H1 (cell line): Measurements from ENCODE around the gene PFKFB1. TPM values are rescaled to one million over a fixed set of nuclear protein-coding genes. Genes with fewer than 3 reads are reported as not detected.

Experiments
- CTCF ChIA-PET: fragments of 300-600 bp; sonication (Branson Sonifier 250); formaldehyde crosslinking; loops from one replicate; lab custom pipeline; 2021; ENCODE audit not compliant: partially characterized antibody; lab: Charles Lee
- POLR2A ChIA-PET: fragments of 300-600 bp; sonication (Branson Sonifier 250); formaldehyde crosslinking; loops from one replicate; lab custom pipeline; 2021; ENCODE audit warnings: inconsistent platforms; ENCODE audit not compliant: partially characterized antibody; lab: Charles Lee
- DNase-seq, 2 experiments: peaks; one replicate each; pipeline versions ENCODE4 v3.0.0 to v3.0.0-alpha.2; 2010 to 2022; ENCODE audit warnings: low spot score in 2 of 2, low read depth in 1 of 2, mixed read lengths in 1 of 2
- FAIRE-seq: peaks from 2 replicates; lab custom pipeline; 2011; peaks lifted over from hg19 to GRCh38; lab: Jason Lieb, UNC
- H2AFZ ChIP-seq: 2 replicates; pipeline ENCODE4 v1.8.1; 2012; ENCODE audit warnings: low read length, inconsistent platforms
- H2AK5ac ChIP-seq: 2 replicates; pipeline ENCODE4 v1.6.1; 2013; ENCODE audit warnings: low read depth, low read length
- H2BK120ac ChIP-seq: replicated peaks from 2 replicates; pipeline ENCODE3; 2013; ENCODE audit warnings: low read depth, low read length, inconsistent platforms
- H2BK12ac ChIP-seq: 2 replicates; pipeline ENCODE4 v1.6.1; 2013; ENCODE audit warnings: low read depth, low read length
- H2BK15ac ChIP-seq: 2 replicates; pipeline ENCODE4 v1.6.1; 2013; ENCODE audit warnings: low read length
- H2BK20ac ChIP-seq: 2 replicates; pipeline ENCODE4 v1.6.1; 2013; ENCODE audit warnings: low read length
- H2BK5ac ChIP-seq: 2 replicates; pipeline ENCODE4 v1.6.1; 2013; ENCODE audit warnings: low read depth, low read length
- H3K14ac ChIP-seq: 2 replicates; pipeline ENCODE4 v1.6.1; 2013; ENCODE audit warnings: inconsistent platforms; ENCODE audit not compliant: insufficient read length
- H3K18ac ChIP-seq: 2 replicates; pipeline ENCODE4 v1.6.1; 2013; ENCODE audit warnings: low read length; ENCODE audit errors: extremely low read depth
- H3K23ac ChIP-seq: 2 replicates; pipeline ENCODE4 v1.6.1; 2013; ENCODE audit warnings: inconsistent platforms; ENCODE audit not compliant: insufficient read length
- H3K23me2 ChIP-seq: 2 replicates; pipeline ENCODE4 v1.6.1; 2013; ENCODE audit warnings: low read depth, low read length
- H3K27ac ChIP-seq: 2 replicates; pipeline ENCODE4 v1.6.1; 2011; ENCODE audit warnings: low read depth, low read length, inconsistent platforms
- H3K27me3 ChIP-seq, 4 experiments: replicated peaks in 1 of 4; 1 replicate in 1 of 4; 2 replicates in 3 of 4; pipeline versions ENCODE4 v1.6.1 to v1.8.1; 2011 to 2013; ENCODE audit warnings: low read length in 3 of 4, mild to moderate bottlenecking in 3 of 4, inconsistent platforms in 2 of 4, mixed read lengths in 2 of 4, moderate library complexity in 1 of 4; ENCODE audit not compliant: control insufficient read depth in 3 of 4, insufficient read depth in 3 of 4; ENCODE audit errors: extremely low read depth in 1 of 4
- H3K36me3 ChIP-seq, 4 experiments: 2 replicates each; pipeline versions ENCODE4 v1.6.1 to v1.8.1; 2011 to 2013; ENCODE audit warnings: mild to moderate bottlenecking in 4 of 4, low read length in 3 of 4, moderate library complexity in 2 of 4, control low read depth in 1 of 4, inconsistent platforms in 1 of 4; ENCODE audit not compliant: insufficient read depth in 4 of 4, control insufficient read depth in 2 of 4
- H3K4ac ChIP-seq: replicated peaks from 2 replicates; pipeline ENCODE3; 2013; ENCODE audit warnings: low read length, low read depth, mixed read lengths, inconsistent platforms; ENCODE audit not compliant: insufficient read length
- H3K4me1 ChIP-seq, 4 experiments: replicated peaks in 1 of 4; 1 replicate in 1 of 4; 2 replicates in 3 of 4; pipeline versions ENCODE4 v1.6.1 to v1.8.1; 2011 to 2013; ENCODE audit warnings: low read length in 3 of 4, inconsistent platforms in 2 of 4, mixed read lengths in 1 of 4; ENCODE audit not compliant: insufficient read depth in 4 of 4, control insufficient read depth in 3 of 4
- H3K4me2 ChIP-seq, 2 experiments: 2 replicates each; pipeline versions ENCODE4 v1.6.1 to v1.8.1; 2011 to 2013; ENCODE audit warnings: low read depth in 2 of 2, low read length in 2 of 2, control low read depth in 1 of 2, inconsistent platforms in 1 of 2, mild to moderate bottlenecking in 1 of 2; ENCODE audit not compliant: insufficient read depth in 1 of 2
- H3K4me3 ChIP-seq, 4 experiments: fragments of 200-600, 300-600 bp in 1 of 4; sonication (generic), shearing (Covaris generic), sonication (Bioruptor Twin) in 1 of 4; 2 replicates each; pipeline versions ENCODE4 v1.5.1 to v1.8.1; 2011 to 2016; ENCODE audit warnings: low read length in 4 of 4, low read depth in 3 of 4, control low read depth in 2 of 4, inconsistent platforms in 2 of 4, mild to moderate bottlenecking in 2 of 4, mixed read lengths in 1 of 4, moderate library complexity in 1 of 4; ENCODE audit not compliant: insufficient read depth in 2 of 4; ENCODE audit errors: extremely low read depth in 1 of 4
- H3K56ac ChIP-seq: replicated peaks from 2 replicates; pipeline ENCODE3; 2013; ENCODE audit warnings: low read depth, mild to moderate bottlenecking, mixed read lengths, low read length, inconsistent platforms; ENCODE audit not compliant: insufficient read length
- H3K79me1 ChIP-seq: 2 replicates; pipeline ENCODE4 v1.6.1; 2013; ENCODE audit warnings: low read depth, low read length, control low read depth
- H3K79me2 ChIP-seq, 2 experiments: 2 replicates each; pipeline versions ENCODE4 v1.6.1 to v1.8.1; 2012 to 2013; ENCODE audit warnings: low read length in 2 of 2, mild to moderate bottlenecking in 2 of 2, inconsistent platforms in 1 of 2; ENCODE audit not compliant: insufficient read depth in 2 of 2, control insufficient read depth in 1 of 2
- H3K9ac ChIP-seq, 4 experiments: replicated peaks in 1 of 4; 1 replicate in 1 of 4; 2 replicates in 3 of 4; pipeline versions ENCODE4 v1.6.1 to v1.8.1; 2011 to 2013; ENCODE audit warnings: low read depth in 3 of 4, low read length in 3 of 4, control low read depth in 2 of 4, mild to moderate bottlenecking in 2 of 4, moderate library complexity in 2 of 4, inconsistent platforms in 1 of 4; ENCODE audit errors: extremely low read depth in 1 of 4
- H3K9me3 ChIP-seq, 2 experiments: 2 replicates each; pipeline versions ENCODE4 v1.6.1 to v1.8.1; 2012 to 2013; ENCODE audit warnings: mild to moderate bottlenecking in 2 of 2, moderate library complexity in 2 of 2, control low read depth in 1 of 2, inconsistent platforms in 1 of 2, low read depth in 1 of 2, low read length in 1 of 2, mixed read lengths in 1 of 2; ENCODE audit not compliant: insufficient read depth in 2 of 2
- H4K20me1 ChIP-seq, 2 experiments: replicated peaks in 1 of 2; 2 replicates each; pipeline versions ENCODE3 to v1.8.1; 2011 to 2013; ENCODE audit warnings: inconsistent platforms in 2 of 2, low read length in 2 of 2, mild to moderate bottlenecking in 1 of 2; ENCODE audit not compliant: insufficient read depth in 2 of 2, control insufficient read depth in 1 of 2
- H4K5ac ChIP-seq: 2 replicates; pipeline ENCODE4 v1.6.1; 2013; ENCODE audit warnings: low read length, low read depth, mixed read lengths, inconsistent platforms; ENCODE audit not compliant: insufficient read length
- H4K8ac ChIP-seq: 2 replicates; pipeline ENCODE4 v1.8.0; 2013; ENCODE audit warnings: mild to moderate bottlenecking, moderate library complexity, low read length, inconsistent platforms; ENCODE audit not compliant: insufficient read depth; ENCODE audit errors: extremely low read depth
- H4K91ac ChIP-seq: replicated peaks from 2 replicates; pipeline ENCODE3; 2013; ENCODE audit warnings: low read length, mixed read lengths, inconsistent platforms; ENCODE audit not compliant: insufficient read length
- ATF2 ChIP-seq: IDR thresholded peaks from 2 replicates; pipeline ENCODE4 v1.6.1; 2012; ENCODE audit warnings: low read length, inconsistent platforms
- ATF3 ChIP-seq: IDR thresholded peaks from 2 replicates; pipeline ENCODE4 v1.6.1; 2011; ENCODE audit warnings: low read depth, mild to moderate bottlenecking, low read length; ENCODE audit not compliant: insufficient read depth
- GTF2F1 ChIP-seq: IDR thresholded peaks from 2 replicates; pipeline ENCODE4 v1.6.1; 2012; ENCODE audit warnings: low read depth, low read length, improper control_type of control experiment, borderline replicate concordance
- HDAC2 ChIP-seq, 2 experiments: fragments of 300-600 bp in 1 of 2; sonication (generic) in 1 of 2; IDR thresholded peaks; 2 replicates each; pipeline ENCODE4 v1.6.1; 2011 to 2012; ENCODE audit warnings: low read depth in 2 of 2, low read length in 2 of 2, mild to moderate bottlenecking in 2 of 2, moderate library complexity in 2 of 2, borderline replicate concordance in 1 of 2, inconsistent platforms in 1 of 2
- KDM1A ChIP-seq: fragments of 200-600, 300-600 bp; sonication (generic); IDR thresholded peaks from 2 replicates; pipeline ENCODE4 v1.7.1; 2016; ENCODE audit warnings: mild to moderate bottlenecking, low read length, borderline replicate concordance
- RBBP5 ChIP-seq: IDR thresholded peaks from 2 replicates; pipeline ENCODE4 v1.7.1; 2012; ENCODE audit warnings: low read depth, mild to moderate bottlenecking, inconsistent platforms, low read length, moderate library complexity, borderline replicate concordance
- SP1 ChIP-seq: IDR thresholded peaks from 2 replicates; pipeline ENCODE4 v1.6.1; 2011; ENCODE audit warnings: low read depth, low read length
- TAF1 ChIP-seq: IDR thresholded peaks from 2 replicates; pipeline ENCODE4 v1.6.1; 2011; ENCODE audit warnings: mild to moderate bottlenecking, low read depth, low read length
- WGBS, 2 experiments: shearing (Covaris generic) in 1 of 2; methylation state at CpG; one replicate each; pipeline versions ENCODE4 v1.1.6 to v1.1.7; 2013 to 2015; ENCODE audit warnings: low lambda C conversion rate in 2 of 2, mixed read lengths in 2 of 2, inconsistent platforms in 1 of 2, low coverage in 1 of 2, missing lambda C conversion rate in 1 of 2; ENCODE audit not compliant: insufficient replicate concordance in 2 of 2, insufficient coverage in 1 of 2, insufficient read length in 1 of 2; ENCODE audit errors: extremely low coverage in 1 of 2, missing lambda C conversion rate in 1 of 2; 5-methylcytosine and 5-hydroxymethylcytosine counted together
- polyA plus RNA-seq, 7 experiments: library from polyadenylated mRNA; depleted of rRNA in 3 of 7; stranded (reverse) in 5 of 7; unstranded in 2 of 7; fragments of >200 nt in 5 of 7; fragments of 200-250 nt in 2 of 7; gene quantifications; 1 replicate in 5 of 7; 2 replicates in 1 of 7; 4 replicates in 1 of 7; pipeline versions ENCODE4 v1.2.1 to v1.2.3, GENCODE V29; 2011 to 2013; ENCODE audit warnings: missing spikeins in 2 of 7, mixed read lengths in 2 of 7
- total RNA-seq: library from RNA; stranded (reverse); fragmentation: NEBNext Ultra II Directional; extraction: Animal tissue kit (Norgen Biotek cat#: 25700); gene quantifications from 2 replicates; pipeline ENCODE4 v1.2.1, GENCODE V29; 2021

PFKFB1 gene
- total and polyA plus RNA-seq, 2 of the 8 experiments (the other 6 are each of a cell fraction or from before 2014, with no cell fraction given): 0.26 to 0.30 TPM

DNA sequence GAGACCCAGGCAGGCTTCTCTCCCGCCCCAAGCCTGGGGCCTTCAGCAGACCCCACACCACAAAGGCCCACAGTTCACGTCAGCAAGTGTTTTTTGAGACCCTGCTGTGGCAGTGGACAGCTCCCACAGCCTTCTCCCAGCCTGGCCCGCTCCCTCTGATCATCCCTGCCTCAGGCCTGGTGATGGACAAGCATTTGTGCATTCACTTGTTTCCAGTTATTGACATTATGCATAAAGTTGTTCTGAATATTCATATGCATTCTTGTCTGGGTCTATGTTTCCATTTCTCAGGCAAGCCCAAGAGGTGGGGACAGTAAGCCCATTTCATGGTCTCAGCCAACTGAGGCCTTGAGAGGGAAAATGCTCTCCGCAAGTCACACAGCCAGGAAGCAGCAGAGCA is 58.7 kb downstream of the PFKFB1 start:
- no peak overlapping the region for H3K9ac ChIP-seq
- DNase-seq: no peak
- H2BK12ac ChIP-seq: no peak overlapping the region
- no peaks in the 10 kb centered on the region for H3K79me2 ChIP-seq
- no peak overlapping the region for H3K18ac ChIP-seq
- no peak overlapping the region for H4K91ac ChIP-seq
- no peak overlapping the region for H2AK5ac ChIP-seq
- no peak for TF ChIP-seq ATF3
- TF ChIP-seq KDM1A: no peak
- no peak for TF ChIP-seq ATF2
- no peak for TF ChIP-seq HDAC2 (IDR thresholded peaks at IDR 0.05; ENCODE audit: borderline replicate concordance in 1 of 2, low read depth in 2 of 2, low read length in 2 of 2)
- no peak for TF ChIP-seq GTF2F1
- TF ChIP-seq TAF1: no peak
- TF ChIP-seq SP1: no peak
- no peak for TF ChIP-seq RBBP5
- TF ChIP-seq, all 59 proteins: peak for 0
- Histone ChIP-seq H2BK120ac (no peak overlapping the region), H2BK15ac (no peak overlapping the region), H3K79me1 (no peaks in the 10 kb centered on the region), H3K4ac (no peak overlapping the region), H2BK20ac (no peak overlapping the region), H3K27ac (no peak overlapping the region), H3K9me3 (no peaks in the 10 kb centered on the region), H3K4me3 (no peak overlapping the region), H4K8ac (no peak overlapping the region; the same call in 1 of the 2 replicates), H4K20me1 (peaks cover 0 to 6% of the 10 kb centered on the region in 2 experiments), H3K27me3 (no peaks in the 10 kb centered on the region), H2AFZ (no peak overlapping the region), H3K4me1 (no peaks in the 10 kb centered on the region), H3K36me3 (peaks cover 0 to 7% (median 3%) of the 10 kb centered on the region in 4 experiments; a peak in 4 of 8 replicates), H3K14ac (no peak overlapping the region), H3K23ac (no peak overlapping the region), H3K56ac (no peak overlapping the region), H2BK5ac (no peak overlapping the region), H4K5ac (no peak overlapping the region), H3K23me2 (no peaks in the 10 kb centered on the region), H3K4me2 (no peak overlapping the region)
- CTCF ChIA-PET: no interaction called here
- no peak for FAIRE-seq
- POLR2A ChIA-PET: no interaction called here
- WGBS, 2 experiments: 90% methylated on average over 3 of the region's 4 CpGs; no CpG with 5 or more reads in 1 of the 2 experiments
